A673 (cell line): ENCODE measurements around the gene OSTN. TPM values are rescaled to one million over a fixed set of nuclear protein-coding genes. Genes with fewer than 3 reads are reported as not detected.

Experiments
- BruUV-seq: library from RNA; stranded (reverse); fragments of 400-500 nt; replicated peaks from 2 replicates; lab custom pipeline; 2021; lab: Mats Ljungman, UMichigan
- CTCF ChIA-PET: fragments of 300-600 bp; sonication (Branson Sonifier 250); formaldehyde crosslinking; loops from one replicate; lab custom pipeline; 2022; ENCODE audit warnings: antibody characterized with exemption; lab: Charles Lee
- POLR2A ChIA-PET: fragments of 300-600 bp; sonication (Branson Sonifier 250); formaldehyde crosslinking; loops from one replicate; lab custom pipeline; 2022; ENCODE audit warnings: antibody characterized with exemption; ENCODE audit not compliant: low non-redundant PET; lab: Charles Lee
- DNase-seq: peaks from one replicate; pipeline ENCODE4 v3.0.0-alpha.2; 2015; ENCODE audit warnings: low spot score
- H3K27ac ChIP-seq: fragments of 200-600 bp; sonication (generic); 2 replicates; pipeline ENCODE4 v1.5.1; 2016; ENCODE audit warnings: mixed run types, low read depth, mild to moderate bottlenecking, mixed read lengths, antibody characterized with exemption, low read length; ENCODE audit not compliant: poor library complexity, severe bottlenecking
- H3K27me3 ChIP-seq: fragments of 200-600 bp; sonication (generic); replicated peaks from 2 replicates; pipeline ENCODE4 v1.6.1; 2017; ENCODE audit warnings: mixed run types, low read depth, mild to moderate bottlenecking, mixed read lengths, antibody characterized with exemption, low read length; ENCODE audit not compliant: insufficient read depth, poor library complexity
- H3K36me3 ChIP-seq: fragments of 200-600 bp; sonication (generic); 2 replicates; pipeline ENCODE4 v1.6.1; 2016; ENCODE audit warnings: mixed run types, mild to moderate bottlenecking, mixed read lengths, antibody characterized with exemption, low read length; ENCODE audit not compliant: insufficient read depth, poor library complexity, severe bottlenecking
- H3K4me1 ChIP-seq: fragments of 200-600 bp; sonication (generic); 2 replicates; pipeline ENCODE4 v1.6.1; 2017; ENCODE audit warnings: mixed run types, mild to moderate bottlenecking, mixed read lengths, antibody characterized with exemption, low read length; ENCODE audit not compliant: insufficient read depth, poor library complexity, severe bottlenecking
- H3K4me3 ChIP-seq: fragments of 200-600 bp; sonication (generic); 2 replicates; pipeline ENCODE4 v1.5.1; 2016; ENCODE audit warnings: low read depth, mixed run types, mild to moderate bottlenecking, mixed read lengths, low read length; ENCODE audit not compliant: poor library complexity, severe bottlenecking
- H3K9me3 ChIP-seq: fragments of 200-600 bp; sonication (generic); 2 replicates; pipeline ENCODE4 v1.6.1; 2016; ENCODE audit warnings: mixed run types, low read depth, mild to moderate bottlenecking, mixed read lengths, antibody characterized with exemption, low read length; ENCODE audit not compliant: poor library complexity, severe bottlenecking
- EZH2 ChIP-seq: fragments of 200-600 bp; sonication (generic); IDR thresholded peaks from 2 replicates; pipeline ENCODE4 v1.6.1; 2017; ENCODE audit warnings: borderline replicate concordance, low read depth, mild to moderate bottlenecking, mixed read lengths, antibody characterized with exemption, low read length; ENCODE audit not compliant: poor library complexity, severe bottlenecking
- intact Hi-C: fragments of 100-400 bp; cut with micrococcal nuclease; formaldehyde crosslinking; loops from one replicate; pipeline ENCODE4 v1.10.0; 2022; ENCODE audit not compliant: unreplicated experiment
- total RNA-seq: library from RNA; stranded (reverse); gene quantifications from 2 replicates; pipeline ENCODE4 v1.2.3, GENCODE V29; 2021
- TF ChIP-seq, protein P1 (sequence below): fragments of 300-800, 200-600 bp; sonication (generic); conservative IDR thresholded peaks from 2 replicates; pipeline ENCODE4 v1.5.1; 2017; ENCODE audit warnings: low read depth, mild to moderate bottlenecking, antibody characterized with exemption, low read length, moderate library complexity, mixed read lengths

The OSTN gene
- total RNA-seq, 1 experiment from 2014 or later, result not detected

DNA sequence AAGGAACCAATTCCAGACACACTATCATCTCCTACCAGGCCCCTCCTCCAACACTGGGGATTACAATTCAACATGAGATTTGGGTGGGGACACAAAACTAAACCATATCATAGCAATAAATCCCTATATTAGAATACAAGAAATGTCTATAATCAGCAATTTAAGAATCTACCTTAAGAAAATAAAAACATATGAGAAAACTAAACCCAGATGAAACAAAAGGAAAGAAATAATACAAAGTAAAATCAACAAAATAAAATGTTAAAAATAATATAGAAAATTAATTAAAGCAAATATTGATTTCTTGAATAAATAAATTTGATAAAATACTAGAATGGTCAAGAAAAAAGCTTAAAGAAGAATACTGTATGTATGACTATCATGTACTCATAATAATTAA, 6.1 kb upstream of the OSTN start:
- no peaks in the 10 kb centered on the region for H3K9me3 ChIP-seq
- DNase-seq, result no peak
- H3K4me3 ChIP-seq, result no peak overlapping the region
- intact Hi-C loops, result no loop called here
- no peaks in the 10 kb centered on the region for H3K36me3 ChIP-seq
- CTCF ChIA-PET, result no interaction called here
- no peaks in the 10 kb centered on the region for H3K27me3 ChIP-seq
- BruUV-seq, result no TSS peak
- TF ChIP-seq, protein P1, sequence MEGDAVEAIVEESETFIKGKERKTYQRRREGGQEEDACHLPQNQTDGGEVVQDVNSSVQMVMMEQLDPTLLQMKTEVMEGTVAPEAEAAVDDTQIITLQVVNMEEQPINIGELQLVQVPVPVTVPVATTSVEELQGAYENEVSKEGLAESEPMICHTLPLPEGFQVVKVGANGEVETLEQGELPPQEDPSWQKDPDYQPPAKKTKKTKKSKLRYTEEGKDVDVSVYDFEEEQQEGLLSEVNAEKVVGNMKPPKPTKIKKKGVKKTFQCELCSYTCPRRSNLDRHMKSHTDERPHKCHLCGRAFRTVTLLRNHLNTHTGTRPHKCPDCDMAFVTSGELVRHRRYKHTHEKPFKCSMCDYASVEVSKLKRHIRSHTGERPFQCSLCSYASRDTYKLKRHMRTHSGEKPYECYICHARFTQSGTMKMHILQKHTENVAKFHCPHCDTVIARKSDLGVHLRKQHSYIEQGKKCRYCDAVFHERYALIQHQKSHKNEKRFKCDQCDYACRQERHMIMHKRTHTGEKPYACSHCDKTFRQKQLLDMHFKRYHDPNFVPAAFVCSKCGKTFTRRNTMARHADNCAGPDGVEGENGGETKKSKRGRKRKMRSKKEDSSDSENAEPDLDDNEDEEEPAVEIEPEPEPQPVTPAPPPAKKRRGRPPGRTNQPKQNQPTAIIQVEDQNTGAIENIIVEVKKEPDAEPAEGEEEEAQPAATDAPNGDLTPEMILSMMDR, result no peak
- TF ChIP-seq EZH2, result no peak
- no peak overlapping the region for H3K27ac ChIP-seq
- H3K4me1 ChIP-seq, result no peaks in the 10 kb centered on the region
- POLR2A ChIA-PET, result interaction anchor here (0.5 kb wide), 1 partner anchor 49 kb away, joined by 13 read pairs; no protein-coding TSS in a partner anchor

DNA sequence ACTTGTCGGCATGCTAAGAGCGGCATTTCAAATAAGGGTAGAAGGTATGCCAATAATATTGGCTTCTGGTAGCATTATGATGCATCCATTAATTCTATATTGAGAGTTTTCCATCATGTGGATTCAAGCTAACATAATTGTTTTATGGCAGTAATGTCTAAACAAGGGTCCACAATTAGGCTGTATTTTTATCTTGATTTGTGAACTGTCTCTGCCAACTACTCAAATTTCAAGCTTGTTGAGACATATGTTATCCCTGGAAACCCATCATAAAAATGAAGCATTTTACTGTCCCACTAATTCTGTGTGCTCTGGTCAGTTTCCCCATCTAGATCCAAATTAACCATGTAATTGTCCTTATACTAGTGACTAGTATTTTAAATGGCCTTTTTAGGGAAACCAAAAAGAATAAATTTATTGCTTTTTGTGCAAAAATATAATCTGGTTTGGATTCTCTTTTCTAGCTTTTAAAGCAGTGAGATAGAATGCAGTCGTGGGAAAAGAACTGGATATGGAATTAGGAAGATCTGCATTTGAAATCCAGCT, 1.2 kb upstream of the OSTN start:
- CTCF ChIA-PET, result no interaction called here

DNA sequence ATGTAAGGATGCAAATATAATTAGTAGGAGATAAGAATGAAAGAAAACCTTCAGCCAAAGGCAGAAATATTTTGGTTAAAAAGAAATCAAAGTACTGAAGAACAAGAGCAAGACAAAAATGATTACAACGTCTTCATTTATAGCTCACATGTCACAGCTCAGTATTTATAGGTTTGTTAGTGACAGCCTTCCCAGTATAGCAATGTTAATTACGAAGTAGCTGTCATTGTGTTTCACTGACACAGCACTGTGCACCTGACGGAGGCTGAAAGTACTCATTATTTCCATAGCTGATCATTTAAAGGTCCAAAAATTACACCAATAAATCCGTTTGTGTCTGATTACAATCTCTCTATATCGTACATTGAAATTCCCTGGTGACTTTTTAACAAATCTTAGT, 561 bp upstream of the OSTN start:
- H3K9me3 ChIP-seq, result no peaks in the 10 kb centered on the region
- POLR2A ChIA-PET, result no interaction called here
- no peak overlapping the region for H3K27ac ChIP-seq
- TF ChIP-seq EZH2, result no peak
- TF ChIP-seq, protein P1, result no peak
- H3K4me1 ChIP-seq, result no peaks in the 10 kb centered on the region
- no peak overlapping the region for H3K4me3 ChIP-seq
- H3K36me3 ChIP-seq, result no peaks in the 10 kb centered on the region
- no TSS peak for BruUV-seq
- intact Hi-C loops, result no loop called here
- H3K27me3 ChIP-seq, result no peaks in the 10 kb centered on the region
- CTCF ChIA-PET, result no interaction called here
- DNase-seq, result no peak

More for the DNA sequence above, 1.2 kb upstream of the OSTN start:
- Histone ChIP-seq H3K36me3 (no peaks in the 10 kb centered on the region), H3K4me1 (no peaks in the 10 kb centered on the region), H3K27ac (no peak overlapping the region), H3K27me3 (no peaks in the 10 kb centered on the region), H3K4me3 (no peak overlapping the region), H3K9me3 (no peaks in the 10 kb centered on the region)
- TF ChIP-seq, protein P1, result no peak
- no peak for TF ChIP-seq EZH2
- POLR2A ChIA-PET, result no interaction called here
- intact Hi-C loops, result no loop called here
- no TSS peak for BruUV-seq
- DNase-seq, result no peak
